ENCODE data around the gene NUMBL.

- TF ChIP-seq, protein P1, sequence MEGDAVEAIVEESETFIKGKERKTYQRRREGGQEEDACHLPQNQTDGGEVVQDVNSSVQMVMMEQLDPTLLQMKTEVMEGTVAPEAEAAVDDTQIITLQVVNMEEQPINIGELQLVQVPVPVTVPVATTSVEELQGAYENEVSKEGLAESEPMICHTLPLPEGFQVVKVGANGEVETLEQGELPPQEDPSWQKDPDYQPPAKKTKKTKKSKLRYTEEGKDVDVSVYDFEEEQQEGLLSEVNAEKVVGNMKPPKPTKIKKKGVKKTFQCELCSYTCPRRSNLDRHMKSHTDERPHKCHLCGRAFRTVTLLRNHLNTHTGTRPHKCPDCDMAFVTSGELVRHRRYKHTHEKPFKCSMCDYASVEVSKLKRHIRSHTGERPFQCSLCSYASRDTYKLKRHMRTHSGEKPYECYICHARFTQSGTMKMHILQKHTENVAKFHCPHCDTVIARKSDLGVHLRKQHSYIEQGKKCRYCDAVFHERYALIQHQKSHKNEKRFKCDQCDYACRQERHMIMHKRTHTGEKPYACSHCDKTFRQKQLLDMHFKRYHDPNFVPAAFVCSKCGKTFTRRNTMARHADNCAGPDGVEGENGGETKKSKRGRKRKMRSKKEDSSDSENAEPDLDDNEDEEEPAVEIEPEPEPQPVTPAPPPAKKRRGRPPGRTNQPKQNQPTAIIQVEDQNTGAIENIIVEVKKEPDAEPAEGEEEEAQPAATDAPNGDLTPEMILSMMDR (IDR thresholded peaks at IDR 0.05) = no peak
- TF ChIP-seq EZH2 (IDR thresholded peaks at IDR 0.05) = no peak
Observed at GRCh38 chr19:40616941-40617340, 73.5 kb downstream of the NUMBL start.
